GM10266 (cell line): ENCODE measurements around the gene CSTPP1.
"Not testable (repeated sequence)": the region's sequence is repeated elsewhere in the genome, so short reads cannot be mapped to it uniquely, and the experiment has no call there.

ENCODE experiments used
- DNase-seq: peaks from one replicate; pipeline ENCODE4 v3.0.0; 2012; ENCODE audit errors: extremely low spot score
- CTCF ChIP-seq: IDR thresholded peaks from 2 replicates; pipeline ENCODE4 v1.5.1; 2012; ENCODE audit warnings: mild to moderate bottlenecking, low read depth; ENCODE audit not compliant: control insufficient read depth, insufficient read depth; ENCODE audit errors: missing control alignments

Gene CSTPP1

GRCh38 chr11:47204637-47204989 is 268.1 kb downstream of the CSTPP1 start:
- no peak for TF ChIP-seq CTCF
- DNase-seq = no peak

GRCh38 chr11:47206577-47206976 is 270.0 kb downstream of the CSTPP1 start:
- DNase-seq = not testable (repeated sequence)

DNA sequence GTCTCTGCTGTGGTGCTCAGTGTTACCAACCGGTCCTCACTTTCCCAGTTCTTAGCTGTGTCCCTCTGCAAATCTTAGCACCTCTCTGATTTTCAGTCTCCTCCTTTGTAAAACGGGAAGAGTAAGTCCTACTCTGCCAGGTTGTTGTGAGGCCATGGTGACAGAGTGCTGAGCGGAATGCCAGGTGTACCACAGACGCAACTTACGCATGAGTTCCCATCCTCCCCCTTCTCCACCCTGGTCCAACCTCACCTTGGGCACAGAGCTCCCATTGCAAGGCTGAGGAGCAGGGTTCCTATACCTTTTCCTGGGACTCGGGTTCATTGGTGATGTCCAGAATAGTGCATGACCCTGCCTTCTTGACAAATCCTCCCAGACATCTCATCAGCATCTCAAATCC is 270.9 kb downstream of the CSTPP1 start:
- TF ChIP-seq CTCF = no peak
- DNase-seq = no peak

GRCh38 chr11:47208008-47208552 is 271.5 kb downstream of the CSTPP1 start:
- not testable (repeated sequence) for DNase-seq

DNA sequence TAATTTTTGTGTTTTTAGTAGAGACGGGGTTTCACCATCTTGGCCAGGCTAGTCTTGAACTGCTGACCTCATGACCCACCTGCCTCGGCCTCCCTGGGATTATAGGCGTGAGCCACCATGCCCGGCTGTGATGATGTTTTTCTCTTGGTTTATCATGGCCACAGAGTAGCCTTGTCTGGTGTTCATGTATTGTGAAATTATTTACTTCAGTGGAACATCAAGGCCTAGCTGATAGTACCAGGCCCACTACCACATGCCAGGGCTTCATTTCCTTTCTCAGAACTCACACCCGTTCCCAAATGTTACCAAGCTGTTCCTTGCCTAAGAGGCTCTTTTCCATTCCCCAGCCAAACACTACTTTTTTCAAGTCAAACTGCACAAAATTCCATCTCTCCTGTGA is 272.1 kb downstream of the CSTPP1 start:
- no peak for TF ChIP-seq CTCF
- no peak for DNase-seq
